ENCODE measurements around the gene TOMM34.
A peak's percentile ranks its signal among the peaks of the same experiment; 100 is the strongest.

The TOMM34 gene

DNA sequence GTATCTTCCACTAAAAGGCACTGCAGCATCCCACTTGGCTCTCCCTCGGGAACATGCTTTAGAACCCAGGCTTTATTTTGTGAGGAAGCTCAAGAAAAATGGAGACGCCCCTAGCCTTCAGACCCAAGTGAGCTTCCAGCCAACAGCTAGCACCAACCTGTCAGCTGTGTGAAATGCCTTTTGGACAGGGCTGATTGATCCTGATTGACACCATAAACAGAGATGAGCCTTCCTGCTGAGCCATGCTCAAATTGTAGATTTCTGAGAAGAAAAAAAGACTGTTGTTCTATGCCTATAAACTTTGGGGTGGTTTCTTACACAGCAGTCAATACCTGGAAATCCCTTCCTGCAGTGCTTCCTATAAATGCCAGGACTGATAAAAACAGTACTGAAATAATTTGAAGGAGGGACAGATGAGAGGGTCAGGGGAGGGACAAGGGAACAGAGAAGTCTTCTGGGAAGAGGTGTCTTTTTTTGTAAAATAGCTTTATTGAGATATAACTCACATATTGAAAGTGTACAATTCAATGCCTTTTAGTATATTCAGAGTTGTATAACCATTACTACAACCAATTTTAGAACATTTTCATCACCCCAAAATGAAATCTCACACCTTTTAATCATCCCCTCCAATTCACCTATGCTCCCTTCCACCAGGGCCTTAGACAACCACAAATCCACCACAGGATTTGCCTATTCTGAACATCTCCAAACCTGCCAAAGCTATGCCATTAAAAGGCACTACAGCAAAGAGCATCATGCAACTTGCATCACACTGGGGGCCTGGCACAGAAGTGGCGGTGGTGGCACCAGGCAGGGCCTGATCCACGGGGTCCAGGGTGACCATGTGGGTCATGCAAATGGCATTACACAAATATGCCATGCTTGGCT lies 3.4 kb upstream of the TOMM34 start:
- peak; percentile 49 for DNase-seq (ENCODE audit: low spot score)

DNA sequence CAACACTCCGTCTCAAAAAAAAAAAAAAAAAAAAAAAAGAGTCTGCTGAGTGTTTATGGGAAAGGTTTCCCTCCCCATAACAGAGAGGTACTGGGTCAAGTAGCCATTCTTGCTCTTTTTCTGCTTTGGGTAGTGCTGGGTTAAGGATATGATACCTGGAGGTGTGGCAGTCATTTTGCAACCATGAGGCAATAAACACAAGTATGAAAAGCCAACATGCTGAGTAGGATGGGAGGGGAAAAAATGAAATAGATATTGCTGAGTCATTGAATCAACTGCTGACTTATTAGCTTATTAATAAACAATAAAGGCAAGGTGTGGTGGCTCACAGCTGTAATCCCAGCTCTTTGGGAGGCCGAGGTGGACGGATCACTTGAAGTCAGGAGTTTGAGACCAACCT lies 2.3 kb upstream of the TOMM34 start:
- DNase-seq (ENCODE audit: low spot score): no peak

DNA sequence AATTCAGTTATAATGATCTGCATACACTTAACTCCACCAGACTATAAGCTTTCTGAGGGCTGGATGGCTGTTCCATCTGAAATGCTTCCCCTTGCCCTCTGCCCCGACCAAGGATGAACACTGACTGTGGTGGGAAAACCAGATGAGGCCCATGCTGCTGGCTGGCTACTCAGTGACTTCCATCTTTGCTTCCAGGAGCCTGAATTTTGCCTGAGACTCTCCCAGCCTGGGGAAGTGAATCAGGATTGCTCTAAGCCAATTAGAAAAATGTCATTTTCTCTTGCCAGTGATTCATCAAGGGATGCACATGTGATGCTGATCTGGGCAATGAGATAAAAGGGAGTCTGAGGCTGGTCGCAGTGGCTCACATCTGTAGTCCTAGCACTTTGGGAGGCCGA lies 1.7 kb upstream of the TOMM34 start:
- DNase-seq (ENCODE audit: low spot score): peak; percentile 81

GRCh38 chr20:44961011-44961869 lies 1.0 kb upstream of the TOMM34 start:
- DNase-seq (ENCODE audit: low spot score): no peak

DNA sequence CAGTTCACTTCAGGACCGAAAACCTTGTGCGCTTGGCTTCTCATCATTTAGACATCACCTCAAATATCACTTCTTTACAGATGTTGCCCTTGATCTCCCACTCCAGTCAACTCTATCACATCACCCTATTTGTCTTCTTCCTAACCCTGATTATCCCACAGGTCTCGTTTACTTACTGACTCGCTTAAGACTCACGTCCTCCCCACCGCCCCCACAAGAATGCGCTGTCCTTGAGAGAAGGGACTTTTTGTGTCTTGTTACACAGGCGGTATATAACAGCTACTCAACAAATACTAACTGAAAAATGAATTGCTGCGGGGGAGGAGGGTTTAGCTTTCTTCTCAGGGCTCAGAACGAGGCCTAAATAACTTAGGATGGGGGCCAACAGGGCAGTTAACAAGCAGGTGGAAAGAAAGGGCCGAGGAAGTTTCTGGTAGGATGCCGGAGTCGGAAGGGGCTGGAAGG lies 527 bp downstream of the TOMM34 start:
- DNase-seq (ENCODE audit: low spot score): peak; percentile 37

- no peak for DNase-seq (ENCODE audit: low spot score)
These were observed 1.0 kb downstream of the TOMM34 start for GRCh38 chr20:44959082-44959637.

- DNase-seq (ENCODE audit: low spot score): no peak
These were observed 1.9 kb downstream of the TOMM34 start for GRCh38 chr20:44958276-44958675.

- no peak for DNase-seq (ENCODE audit: low spot score)
These were observed 3.8 kb downstream of the TOMM34 start for GRCh38 chr20:44956410-44956809.

- no peak for DNase-seq (ENCODE audit: low spot score)
These were observed 4.9 kb downstream of the TOMM34 start for GRCh38 chr20:44955270-44955669.

- DNase-seq (ENCODE audit: low spot score): no peak
These were observed 6.0 kb downstream of the TOMM34 start for GRCh38 chr20:44954211-44954610.

DNA sequence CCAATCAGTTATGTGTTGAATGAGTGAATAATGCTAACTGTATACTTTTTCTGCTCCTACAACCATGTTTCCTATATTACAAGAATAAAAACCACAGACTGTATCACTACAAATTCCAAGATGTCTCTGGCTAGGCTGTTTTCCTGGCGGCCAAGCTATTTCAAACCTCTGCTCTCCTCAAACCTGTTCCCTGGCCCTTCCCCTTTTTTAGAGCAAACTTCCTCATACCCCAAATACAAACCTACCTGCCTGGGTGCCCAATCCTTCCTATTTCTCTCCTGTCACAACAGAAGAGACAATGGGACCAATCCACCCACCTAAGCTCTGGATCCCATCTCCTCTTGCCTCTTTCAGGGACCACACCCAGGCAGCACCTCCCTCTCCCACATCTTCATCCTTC lies 7.5 kb downstream of the TOMM34 start:
- DNase-seq (ENCODE audit: low spot score): no peak

- no peak for DNase-seq (ENCODE audit: low spot score)
These were observed 9.8 kb downstream of the TOMM34 start for GRCh38 chr20:44950368-44950767.

GRCh38 chr20:44948513-44948912 lies 11.7 kb downstream of the TOMM34 start:
- no peak for DNase-seq (ENCODE audit: low spot score)

DNA sequence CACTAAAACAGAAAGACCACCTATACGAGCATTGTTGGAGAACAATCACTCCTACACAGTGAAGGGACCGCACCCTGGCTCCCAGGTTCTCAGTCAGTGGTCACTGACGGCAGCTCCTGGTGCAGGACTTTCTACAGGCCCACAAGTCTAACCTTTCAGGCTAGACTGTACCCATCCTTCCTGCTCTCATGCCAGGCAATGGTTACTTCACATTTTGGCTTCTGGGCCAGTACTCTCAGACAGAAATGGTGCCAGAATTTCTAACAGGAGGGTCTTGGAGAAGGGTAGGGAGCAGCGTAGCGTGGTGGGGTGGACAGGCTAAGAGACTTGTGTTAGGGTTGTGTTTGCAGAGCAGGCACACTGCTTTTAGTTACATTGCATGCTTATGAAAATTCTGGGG lies 12.1 kb downstream of the TOMM34 start:
- no peak for DNase-seq (ENCODE audit: low spot score)

GRCh38 chr20:44946271-44946852 lies 13.8 kb downstream of the TOMM34 start:
- DNase-seq (ENCODE audit: low spot score): no peak

DNA sequence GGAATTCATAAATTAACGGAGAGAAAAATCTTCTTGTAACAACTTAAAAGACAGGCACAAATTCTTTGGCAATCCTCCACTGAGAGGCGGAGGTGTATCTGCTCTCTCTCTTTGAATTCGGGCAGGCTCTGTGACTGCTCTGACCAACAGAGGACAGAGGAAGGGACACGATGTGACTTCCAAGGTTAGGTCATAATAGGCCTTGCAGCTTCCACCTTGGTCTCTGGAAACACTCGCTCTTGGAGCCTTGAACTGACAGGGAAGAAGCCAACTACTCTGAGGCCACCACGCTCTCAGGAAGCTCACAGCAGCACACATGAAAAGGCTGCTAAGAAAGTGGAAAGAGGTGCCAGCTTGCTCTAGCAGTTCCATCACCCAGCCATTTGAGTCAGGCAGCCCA lies 14.9 kb downstream of the TOMM34 start:
- no peak for DNase-seq (ENCODE audit: low spot score)

DNA sequence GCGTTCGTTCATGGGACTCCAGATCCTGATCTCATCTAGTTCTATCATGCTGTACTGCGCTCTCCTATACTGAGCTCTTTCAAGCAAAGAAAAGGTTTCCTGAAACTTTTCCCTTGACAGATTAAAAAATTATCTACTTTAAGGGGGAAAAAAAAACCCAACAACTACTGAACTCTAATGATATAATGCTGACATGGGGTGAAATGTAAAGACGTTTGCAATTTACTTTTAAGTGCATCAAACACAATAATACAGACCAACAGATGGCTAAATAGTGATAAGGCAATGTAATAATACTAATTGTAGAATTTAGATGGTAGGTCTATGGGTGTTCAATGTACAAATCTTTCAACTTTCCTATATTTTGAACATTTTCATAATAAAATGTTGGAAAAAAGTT lies 16.4 kb downstream of the TOMM34 start:
- DNase-seq (ENCODE audit: low spot score): no peak

- DNase-seq (ENCODE audit: low spot score): no peak
These were observed 17.8 kb downstream of the TOMM34 start for GRCh38 chr20:44942264-44942973.

- DNase-seq (ENCODE audit: low spot score): no peak
These were observed 19.0 kb downstream of the TOMM34 start for GRCh38 chr20:44941120-44941691.

DNA sequence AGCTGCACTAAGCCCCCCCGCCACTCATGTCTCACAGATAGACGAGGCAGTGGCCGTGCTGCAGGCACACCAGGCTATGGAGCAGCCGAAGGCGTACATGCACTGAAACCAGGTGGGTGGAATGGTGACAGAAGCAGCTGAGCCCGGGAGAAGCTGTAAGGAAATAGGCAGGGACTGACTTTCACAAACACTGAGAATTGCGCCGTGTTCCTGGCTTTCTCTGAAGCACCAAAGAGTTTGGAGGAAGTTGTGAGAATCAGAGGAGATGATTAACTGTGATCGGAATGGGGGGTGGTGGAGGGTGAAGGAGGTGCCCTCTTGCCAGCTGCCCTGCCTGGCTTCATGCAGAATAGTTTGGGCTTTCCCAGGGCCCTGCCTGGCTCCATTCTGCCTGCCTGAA lies 21.6 kb downstream of the TOMM34 start:
- no peak for DNase-seq (ENCODE audit: low spot score)

- no peak for DNase-seq (ENCODE audit: low spot score)
These were observed 23.7 kb downstream of the TOMM34 start for GRCh38 chr20:44936510-44936909.

Data from SK-N-DZ (cell line).